K562 (cell line): ENCODE data around the gene ANO1. TPM values are rescaled to one million over a fixed set of nuclear protein-coding genes. Genes with fewer than 3 reads are reported as not detected.

Source experiments
- ATAC-seq: fragments of 200-7000 bp; cut with Tn5 transposase; 3 replicates; pipeline ENCODE4 v1.9.1; 2020; ENCODE audit warnings: moderate library complexity
- BruUV-seq: library from RNA; stranded (reverse); fragments of 400-500 nt; replicated peaks from 2 replicates; lab custom pipeline; 2021; lab: Mats Ljungman, UMichigan
- CTCF ChIA-PET: fragments of 300-600 bp; formaldehyde crosslinking; extraction: SDS; loops from one replicate; lab custom pipeline; 2021; ENCODE audit warnings: low intra/inter-chr PET ratio; lab: Yijun Ruan, JAX
- POLR2A ChIA-PET: fragments of 300-600, 350-650 bp; sonication (Branson Sonifier 250); formaldehyde crosslinking; extraction: SDS; loops from one replicate; lab custom pipeline; 2021; ENCODE audit warnings: antibody characterized with exemption, inconsistent platforms; lab: Yijun Ruan, JAX
- DNase-seq, 4 experiments: peaks; one replicate each; pipeline versions ENCODE4 v3.0.0 to v3.0.0-alpha.2; 2011 to 2018; ENCODE audit warnings: low spot score in 3 of 4, mixed read lengths in 3 of 4; ENCODE audit errors: extremely low read depth in 1 of 4
- FAIRE-seq: peaks from 2 replicates; lab custom pipeline; 2011; peaks lifted over from hg19 to GRCh38; lab: Jason Lieb, UNC
- H2AFZ ChIP-seq: 2 replicates; pipeline ENCODE4 v1.6.0; 2011; ENCODE audit warnings: low read depth, low read length, control low read depth, inconsistent platforms
- H3K27ac ChIP-seq: fragments of 200-600 bp; 3 replicates; pipeline ENCODE4 v1.8.0; 2011; ENCODE audit warnings: low read depth, mild to moderate bottlenecking, control low read depth, inconsistent platforms, low read length, moderate library complexity, mixed read lengths; ENCODE audit errors: extremely low read depth
- H3K27me3 ChIP-seq, 2 experiments: fragments of 300-600 bp in 1 of 2; 2 replicates in 1 of 2; 3 replicates in 1 of 2; pipeline versions ENCODE4 v1.6.0 to v1.8.0; 2011; ENCODE audit warnings: inconsistent platforms in 2 of 2, low read length in 2 of 2, mild to moderate bottlenecking in 1 of 2, mixed read lengths in 1 of 2, moderate library complexity in 1 of 2; ENCODE audit not compliant: control insufficient read depth in 2 of 2, insufficient read depth in 2 of 2
- H3K36me3 ChIP-seq: fragments of 300-600 bp; 3 replicates; pipeline ENCODE4 v1.8.0; 2011; ENCODE audit warnings: mild to moderate bottlenecking, low read length, inconsistent platforms; ENCODE audit not compliant: control insufficient read depth, insufficient read depth
- H3K4me1 ChIP-seq, 2 experiments: fragments of 200-600 bp in 1 of 2; replicated peaks in 1 of 2; 2 replicates in 1 of 2; 3 replicates in 1 of 2; pipeline versions ENCODE4 v1.5.1 to v1.8.0; 2011; ENCODE audit warnings: inconsistent platforms in 2 of 2, low read length in 2 of 2, mild to moderate bottlenecking in 1 of 2, mixed read lengths in 1 of 2, moderate library complexity in 1 of 2; ENCODE audit not compliant: control insufficient read depth in 2 of 2, insufficient read depth in 2 of 2
- H3K4me2 ChIP-seq: 2 replicates; pipeline ENCODE4 v1.6.1; 2011; ENCODE audit warnings: low read length, control low read depth, inconsistent platforms, mixed read lengths; ENCODE audit not compliant: insufficient read depth
- H3K4me3 ChIP-seq: fragments of 200-600 bp; sonication (generic), shearing (Covaris generic); 2 replicates; pipeline ENCODE4 v1.5.1; 2016; ENCODE audit warnings: control low read depth, inconsistent platforms
- H3K79me2 ChIP-seq: fragments of 200-600 bp; 3 replicates; pipeline ENCODE4 v1.8.0; 2011; ENCODE audit warnings: low read length, inconsistent platforms; ENCODE audit not compliant: control insufficient read depth, insufficient read depth
- H3K9ac ChIP-seq, 2 experiments: 2 replicates each; pipeline versions ENCODE4 v1.6.0 to v1.6.1; 2011; ENCODE audit warnings: low read depth in 2 of 2, low read length in 2 of 2, control low read depth in 1 of 2, inconsistent platforms in 1 of 2, mild to moderate bottlenecking in 1 of 2, mixed read lengths in 1 of 2; ENCODE audit not compliant: insufficient read depth in 1 of 2
- H3K9me1 ChIP-seq: one replicate; pipeline ENCODE4 v1.6.0; 2011; ENCODE audit warnings: inconsistent platforms, mild to moderate bottlenecking, low read length, moderate library complexity; ENCODE audit not compliant: control insufficient read depth, insufficient read depth
- H3K9me3 ChIP-seq: replicated peaks from 2 replicates; pipeline ENCODE4 v1.5.1; 2011; ENCODE audit warnings: low read depth, low read length, inconsistent platforms; ENCODE audit not compliant: control insufficient read depth, insufficient read depth
- H4K20me1 ChIP-seq: replicated peaks from 2 replicates; pipeline ENCODE4 v1.6.1; 2011; ENCODE audit warnings: low read length, inconsistent platforms, mixed read lengths; ENCODE audit not compliant: control insufficient read depth, insufficient read depth
- CXXC5 ChIP-seq: fragments of 250-450 bp; sonication (Bioruptor Pico); IDR thresholded peaks from 2 replicates; pipeline ENCODE4 v1.8.0; 2022; ENCODE audit warnings: inconsistent platforms, mild to moderate bottlenecking, moderate library complexity
- ETS1 ChIP-seq: conservative IDR thresholded peaks from 2 replicates; pipeline ENCODE4 v1.6.1; 2011; ENCODE audit warnings: low read depth, mild to moderate bottlenecking, low read length; ENCODE audit not compliant: control insufficient read depth
- HMGN3 ChIP-seq: IDR thresholded peaks from 2 replicates; pipeline ENCODE4 v1.6.1; 2011; ENCODE audit warnings: borderline replicate concordance, low read depth, mild to moderate bottlenecking, mixed read lengths, low read length; ENCODE audit not compliant: insufficient read length; ENCODE audit errors: extremely low read depth
- NR2C1 ChIP-seq, 2 experiments: fragments of 450-650 bp; IDR thresholded peaks; 2 replicates each; pipeline ENCODE4 v1.6.1; 2017; ENCODE audit warnings: mild to moderate bottlenecking in 2 of 2, antibody characterized with exemption in 1 of 2, inconsistent platforms in 1 of 2, missing compliant biosample characterization in 1 of 2, missing genetic modification characterization in 1 of 2
- SMARCE1 ChIP-seq: fragments of 450-650 bp; IDR thresholded peaks from 2 replicates; pipeline ENCODE4 v1.7.1; 2016; ENCODE audit warnings: mild to moderate bottlenecking
- WGBS: fragments of 100-300 bp; shearing (Covaris generic); methylation state at CpG from one replicate; pipeline ENCODE4 v1.1.6; 2016; ENCODE audit warnings: low coverage, mixed read lengths; ENCODE audit not compliant: insufficient coverage; ENCODE audit errors: missing lambda C conversion rate; 5-methylcytosine and 5-hydroxymethylcytosine counted together
- in situ Hi-C: fragments of 300-500 bp; cut with MboI; formaldehyde crosslinking; loops from 4 replicates; pipeline ENCODE4 v1.15.0; 2018; ENCODE audit warnings: inconsistent platforms, mixed read lengths
- intact Hi-C: fragments of 100-400 bp; cut with micrococcal nuclease; formaldehyde crosslinking; loops from 2 replicates; pipeline ENCODE4 v1.14.2; 2022
- polyA plus RNA-seq, 8 experiments: library from polyadenylated mRNA; depleted of rRNA in 4 of 8; stranded (reverse) in 5 of 8; unstranded in 3 of 8; fragments of >200 nt; fragmentation: Nextera tagmentation in 2 of 8; fragmentation: Illumina TruSeq in 1 of 8; extraction: Ambion mirVana in 2 of 8; extraction: Trizol in 1 of 8; gene quantifications; 2 replicates each; pipeline versions ENCODE4 v1.2.1 to v1.2.3, GENCODE V29; 2011 to 2014; ENCODE audit warnings: inconsistent platforms in 1 of 8, missing spikeins in 1 of 8
- total RNA-seq, 7 experiments: library from RNA; depleted of rRNA in 6 of 7; stranded (reverse); fragments of >200 nt in 6 of 7; fragmentation: Illumina TruSeq in 2 of 7; extraction: Trizol in 2 of 7; gene quantifications; 2 replicates each; pipeline versions ENCODE4 v1.2.1 to v1.2.3, GENCODE V29; 2011 to 2021; ENCODE audit warnings: low replicate concordance in 1 of 7
- TF ChIP-seq, protein P1 (sequence below): IDR thresholded peaks from 2 replicates; pipeline ENCODE4 v1.6.1; 2016; ENCODE audit warnings: missing genetic modification characterization, missing compliant biosample characterization

ANO1 gene
- total and polyA plus RNA-seq, 9 of the 15 experiments (the other 6 are each of a cell fraction or from before 2014, with no cell fraction given): not detected

DNA sequence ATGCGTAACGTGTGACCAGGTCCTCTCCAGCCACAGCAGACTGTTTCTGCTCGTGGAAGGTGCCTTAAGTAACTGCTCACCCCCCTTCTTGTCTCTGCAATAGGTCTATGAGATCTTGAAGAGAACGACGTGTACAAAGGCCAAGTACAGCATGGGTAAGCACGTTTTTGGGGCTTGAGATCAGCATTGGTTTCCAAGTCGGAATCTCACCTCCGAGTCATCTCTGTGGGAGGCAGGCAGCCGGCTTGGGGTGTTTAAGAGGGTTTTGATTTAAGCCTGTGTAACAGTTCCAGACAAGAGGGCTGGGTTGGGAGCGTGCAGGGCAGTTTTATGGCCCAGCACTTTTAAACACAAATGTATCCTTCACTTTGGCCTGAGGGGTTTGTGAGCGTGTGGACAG is 30.1 kb downstream of the ANO1 start:
- Histone ChIP-seq H3K27me3 (peaks cover 32 to 55% of the 10 kb centered on the region in 2 experiments), H4K20me1 (0 out of 2 replicates have a peak, but pooled peaks cover 4% of the 10 kb centered on the region), H2AFZ (no peak overlapping the region), H3K27ac (no peak overlapping the region), H3K4me3 (no peak overlapping the region), H3K36me3 (no peaks in the 10 kb centered on the region), H3K4me1 (peaks cover 20 to 23% of the 10 kb centered on the region in 2 experiments), H3K9me1 (peaks cover 4% of the 10 kb centered on the region), H3K9ac (no peak overlapping the region), H3K79me2 (no peaks in the 10 kb centered on the region), H3K9me3 (no peaks in the 10 kb centered on the region), H3K4me2 (no peak overlapping the region)
- intact Hi-C loops (no loop called here), in situ Hi-C loops (no loop called here)
- no TSS peak for BruUV-seq
- FAIRE-seq (no peak), ATAC-seq (no peak), DNase-seq (no peak)
- ChIA-PET POLR2A (no interaction called here), CTCF (no interaction called here)
- TF ChIP-seq, protein P1, sequence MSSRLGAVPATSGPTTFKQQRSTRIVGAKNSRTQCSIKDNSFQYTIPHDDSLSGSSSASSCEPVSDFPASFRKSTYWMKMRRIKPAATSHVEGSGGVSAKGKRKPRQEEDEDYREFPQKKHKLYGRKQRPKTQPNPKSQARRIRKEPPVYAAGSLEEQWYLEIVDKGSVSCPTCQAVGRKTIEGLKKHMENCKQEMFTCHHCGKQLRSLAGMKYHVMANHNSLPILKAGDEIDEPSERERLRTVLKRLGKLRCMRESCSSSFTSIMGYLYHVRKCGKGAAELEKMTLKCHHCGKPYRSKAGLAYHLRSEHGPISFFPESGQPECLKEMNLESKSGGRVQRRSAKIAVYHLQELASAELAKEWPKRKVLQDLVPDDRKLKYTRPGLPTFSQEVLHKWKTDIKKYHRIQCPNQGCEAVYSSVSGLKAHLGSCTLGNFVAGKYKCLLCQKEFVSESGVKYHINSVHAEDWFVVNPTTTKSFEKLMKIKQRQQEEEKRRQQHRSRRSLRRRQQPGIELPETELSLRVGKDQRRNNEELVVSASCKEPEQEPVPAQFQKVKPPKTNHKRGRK (tag): no peak
- TF ChIP-seq CXXC5 (CRISPR knock-in tag) (no peak), SMARCE1 (no peak), HMGN3 (no peak), ETS1 (no peak), NR2C1 (IDR thresholded peaks at IDR 0.05) (no peak), NR2C1 (tag; IDR thresholded peaks at IDR 0.05) (no peak)
- 7% methylated on average over 11 of the region's 11 CpGs for WGBS
